MM.1S (cell line): ENCODE data around the gene ZCCHC24.

ENCODE experiments used
- EZH2 ChIP-seq: fragments of 300-600 bp; sonication (generic); optimal IDR thresholded peaks from 2 replicates; pipeline ENCODE3; 2017; ENCODE audit warnings: low read depth, mild to moderate bottlenecking, antibody characterized with exemption, low read length, mixed read lengths
- EZH2phosphoT487 ChIP-seq: fragments of 300-600 bp; sonication (generic); IDR thresholded peaks from 2 replicates; pipeline ENCODE4 v1.6.1; 2018; ENCODE audit warnings: antibody characterized with exemption, low read length
- TF ChIP-seq, protein P1 (sequence below): fragments of 300-600 bp; sonication (generic); IDR thresholded peaks from 2 replicates; pipeline ENCODE4 v1.5.1; 2016; ENCODE audit warnings: antibody characterized with exemption, low read length, mixed read lengths

DNA sequence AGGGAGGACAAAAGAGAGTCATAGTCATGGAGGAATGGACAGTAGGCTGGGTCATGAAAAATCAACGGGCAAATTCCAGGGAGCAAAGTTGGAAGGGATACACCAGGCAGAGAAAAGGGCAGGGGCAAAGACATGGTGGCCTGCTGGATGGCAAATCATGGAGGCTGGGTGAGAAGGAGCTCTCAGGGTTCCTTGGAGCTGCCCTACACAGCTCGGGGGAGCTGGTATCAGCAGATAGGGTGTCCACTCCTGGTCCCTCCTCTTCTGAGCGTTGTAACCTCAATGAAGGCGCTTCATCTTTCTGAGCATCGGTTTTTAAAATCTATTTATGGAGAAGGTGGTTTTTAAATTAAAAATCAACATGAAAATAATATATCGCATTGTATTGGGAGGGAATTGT, 39.1 kb upstream of the ZCCHC24 start:
- TF ChIP-seq, protein P1, sequence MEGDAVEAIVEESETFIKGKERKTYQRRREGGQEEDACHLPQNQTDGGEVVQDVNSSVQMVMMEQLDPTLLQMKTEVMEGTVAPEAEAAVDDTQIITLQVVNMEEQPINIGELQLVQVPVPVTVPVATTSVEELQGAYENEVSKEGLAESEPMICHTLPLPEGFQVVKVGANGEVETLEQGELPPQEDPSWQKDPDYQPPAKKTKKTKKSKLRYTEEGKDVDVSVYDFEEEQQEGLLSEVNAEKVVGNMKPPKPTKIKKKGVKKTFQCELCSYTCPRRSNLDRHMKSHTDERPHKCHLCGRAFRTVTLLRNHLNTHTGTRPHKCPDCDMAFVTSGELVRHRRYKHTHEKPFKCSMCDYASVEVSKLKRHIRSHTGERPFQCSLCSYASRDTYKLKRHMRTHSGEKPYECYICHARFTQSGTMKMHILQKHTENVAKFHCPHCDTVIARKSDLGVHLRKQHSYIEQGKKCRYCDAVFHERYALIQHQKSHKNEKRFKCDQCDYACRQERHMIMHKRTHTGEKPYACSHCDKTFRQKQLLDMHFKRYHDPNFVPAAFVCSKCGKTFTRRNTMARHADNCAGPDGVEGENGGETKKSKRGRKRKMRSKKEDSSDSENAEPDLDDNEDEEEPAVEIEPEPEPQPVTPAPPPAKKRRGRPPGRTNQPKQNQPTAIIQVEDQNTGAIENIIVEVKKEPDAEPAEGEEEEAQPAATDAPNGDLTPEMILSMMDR, result no peak
- TF ChIP-seq EZH2 (no peak), EZH2phosphoT487 (no peak)
